SK-N-SH treated with all-trans-retinoic acid at 6 μM for 48 hours (cell line): ENCODE data around the gene SRRM1.

Source experiments
- ATAC-seq: fragments of 200-7000 bp; cut with Tn5 transposase; 3 replicates; pipeline ENCODE4 v1.9.1; 2020; ENCODE audit warnings: mild to moderate bottlenecking, moderate library complexity
- ARNTL ChIP-seq: fragments of 450-650 bp; formaldehyde crosslinking; IDR thresholded peaks from 2 replicates; pipeline ENCODE4 v1.5.0; 2020; ENCODE audit warnings: low read depth, mild to moderate bottlenecking, moderate library complexity, borderline replicate concordance
- BACH2 ChIP-seq: fragments of 250-450 bp; sonication (Bioruptor Pico); IDR thresholded peaks from 2 replicates; pipeline ENCODE4 v1.9.0; 2021; ENCODE audit warnings: mild to moderate bottlenecking, borderline replicate concordance
- CREB5 ChIP-seq: fragments of 250-450 bp; sonication (Bioruptor Pico); IDR thresholded peaks from 2 replicates; pipeline ENCODE4 v1.5.1; 2020; ENCODE audit warnings: low read depth, mild to moderate bottlenecking, moderate library complexity
- CSRNP3 ChIP-seq: fragments of 250-450 bp; sonication (Bioruptor Pico); IDR thresholded peaks from 2 replicates; pipeline ENCODE4 v1.5.1; 2021; ENCODE audit warnings: mild to moderate bottlenecking, moderate library complexity
- ESRRG ChIP-seq: fragments of 250-450 bp; sonication (Bioruptor Pico); IDR thresholded peaks from 2 replicates; pipeline ENCODE4 v1.6.1; 2021; ENCODE audit warnings: mild to moderate bottlenecking
- GLIS3 ChIP-seq: fragments of 250-450 bp; sonication (Bioruptor Pico); IDR thresholded peaks from 2 replicates; pipeline ENCODE4 v1.5.0; 2020; ENCODE audit warnings: mild to moderate bottlenecking, moderate library complexity
- ISL1 ChIP-seq: fragments of 250-450 bp; sonication (Bioruptor Pico); IDR thresholded peaks from 2 replicates; pipeline ENCODE4 v2.1.2; 2022; ENCODE audit warnings: mild to moderate bottlenecking, moderate library complexity
- OSR1 ChIP-seq: fragments of 250-450 bp; sonication (Bioruptor Pico); IDR thresholded peaks from 2 replicates; pipeline ENCODE4 v1.8.0; 2022; ENCODE audit warnings: moderate library complexity, mild to moderate bottlenecking, inconsistent platforms
- PATZ1 ChIP-seq: fragments of 250-450 bp; sonication (Bioruptor Pico); IDR thresholded peaks from 2 replicates; pipeline ENCODE4 v1.8.0; 2020; ENCODE audit warnings: mild to moderate bottlenecking, moderate library complexity, borderline replicate concordance
- POU6F1 ChIP-seq: fragments of 250-450 bp; sonication (Bioruptor Pico); IDR thresholded peaks from 2 replicates; pipeline ENCODE4 v1.8.0; 2021; ENCODE audit warnings: low read depth, mild to moderate bottlenecking, moderate library complexity, borderline replicate concordance
- PPARA ChIP-seq: fragments of 250-450 bp; sonication (Bioruptor Pico); IDR thresholded peaks from 2 replicates; pipeline ENCODE4 v1.5.0; 2020; ENCODE audit warnings: mild to moderate bottlenecking, borderline replicate concordance
- RARB ChIP-seq: fragments of 250-450 bp; sonication (Bioruptor Pico); IDR thresholded peaks from 2 replicates; pipeline ENCODE4 v1.8.0; 2021; ENCODE audit warnings: mild to moderate bottlenecking, moderate library complexity
- SNAI2 ChIP-seq: fragments of 250-450 bp; sonication (Bioruptor Pico); IDR thresholded peaks from 2 replicates; pipeline ENCODE4 v1.5.0; 2020; ENCODE audit warnings: mild to moderate bottlenecking, moderate library complexity
- TCF4 ChIP-seq: fragments of 250-450 bp; sonication (Bioruptor Pico); IDR thresholded peaks from 2 replicates; pipeline ENCODE4 v1.8.0; 2021; ENCODE audit warnings: mild to moderate bottlenecking, moderate library complexity, borderline replicate concordance
- TOX ChIP-seq: fragments of 250-450 bp; sonication (Bioruptor Pico); IDR thresholded peaks from 2 replicates; pipeline ENCODE4 v1.8.0; 2021; ENCODE audit warnings: mild to moderate bottlenecking, moderate library complexity, borderline replicate concordance
- TSHZ2 ChIP-seq: fragments of 250-450 bp; sonication (Bioruptor Pico); IDR thresholded peaks from 2 replicates; pipeline ENCODE4 v1.5.0; 2020; ENCODE audit warnings: mild to moderate bottlenecking, moderate library complexity
- ZC3H10 ChIP-seq: fragments of 250-450 bp; sonication (Bioruptor Pico); IDR thresholded peaks from 2 replicates; pipeline ENCODE4 v1.5.1; 2021; ENCODE audit warnings: mild to moderate bottlenecking, moderate library complexity
- ZFP3 ChIP-seq: fragments of 250-450 bp; sonication (Bioruptor Pico); IDR thresholded peaks from 2 replicates; pipeline ENCODE4 v1.5.0; 2020; ENCODE audit warnings: mild to moderate bottlenecking, moderate library complexity
- ZFP30 ChIP-seq: fragments of 450-650 bp; formaldehyde crosslinking; IDR thresholded peaks from 2 replicates; pipeline ENCODE4 v1.5.0; 2022; ENCODE audit warnings: mild to moderate bottlenecking, moderate library complexity
- ZNF70 ChIP-seq: fragments of 450-650 bp; formaldehyde crosslinking; IDR thresholded peaks from 2 replicates; pipeline ENCODE4 v1.5.0; 2020; ENCODE audit warnings: mild to moderate bottlenecking, moderate library complexity
- ZNF8 ChIP-seq: fragments of 450-650 bp; formaldehyde crosslinking; IDR thresholded peaks from 2 replicates; pipeline ENCODE4 v1.5.0; 2020; ENCODE audit warnings: mild to moderate bottlenecking, moderate library complexity

The SRRM1 gene

GRCh38 chr1:24606296-24606605 lies 36.9 kb upstream of the SRRM1 start:
- TF ChIP-seq ZNF8 (CRISPR knock-in tag) (no peak), ARNTL (CRISPR knock-in tag) (no peak), ZNF70 (CRISPR knock-in tag) (no peak), CREB5 (CRISPR knock-in tag) (no peak), SNAI2 (CRISPR knock-in tag) (no peak), TOX (CRISPR knock-in tag) (no peak), BACH2 (CRISPR knock-in tag) (no peak), PATZ1 (CRISPR knock-in tag) (no peak), ESRRG (CRISPR knock-in tag) (no peak)
- ATAC-seq = no peak

GRCh38 chr1:24606621-24607020 lies 36.5 kb upstream of the SRRM1 start:
- ATAC-seq = no peak
- no peak for TF ChIP-seq ZFP30
- TF ChIP-seq TOX (CRISPR knock-in tag) = no peak
- TF ChIP-seq TCF4 (CRISPR knock-in tag) = no peak
- TF ChIP-seq ZC3H10 (CRISPR knock-in tag) = no peak
- no peak for TF ChIP-seq ISL1 (CRISPR knock-in tag)
- TF ChIP-seq RARB (CRISPR knock-in tag) = no peak
- no peak for TF ChIP-seq ESRRG (CRISPR knock-in tag)
- no peak for TF ChIP-seq PATZ1 (CRISPR knock-in tag)
- TF ChIP-seq OSR1 (CRISPR knock-in tag) = no peak
- no peak for TF ChIP-seq POU6F1 (CRISPR knock-in tag)
- no peak for TF ChIP-seq TSHZ2 (CRISPR knock-in tag)
- no peak for TF ChIP-seq CSRNP3
- no peak for TF ChIP-seq PPARA (CRISPR knock-in tag)
- no peak for TF ChIP-seq SNAI2 (CRISPR knock-in tag)
- TF ChIP-seq CREB5 (CRISPR knock-in tag) = no peak
- TF ChIP-seq GLIS3 (CRISPR knock-in tag) = no peak
- no peak for TF ChIP-seq ARNTL (CRISPR knock-in tag)
- no peak for TF ChIP-seq BACH2 (CRISPR knock-in tag)
- TF ChIP-seq ZFP3 (CRISPR knock-in tag) = no peak
- TF ChIP-seq, all 23 proteins: peak for 0
